ENCODE data around the gene POU4F1.

Gene POU4F1

GRCh38 chr13:78606471-78607408 is 3.4 kb upstream of the POU4F1 start:
- no peak for DNase-seq (ENCODE audit: low read depth, low spot score)

DNA sequence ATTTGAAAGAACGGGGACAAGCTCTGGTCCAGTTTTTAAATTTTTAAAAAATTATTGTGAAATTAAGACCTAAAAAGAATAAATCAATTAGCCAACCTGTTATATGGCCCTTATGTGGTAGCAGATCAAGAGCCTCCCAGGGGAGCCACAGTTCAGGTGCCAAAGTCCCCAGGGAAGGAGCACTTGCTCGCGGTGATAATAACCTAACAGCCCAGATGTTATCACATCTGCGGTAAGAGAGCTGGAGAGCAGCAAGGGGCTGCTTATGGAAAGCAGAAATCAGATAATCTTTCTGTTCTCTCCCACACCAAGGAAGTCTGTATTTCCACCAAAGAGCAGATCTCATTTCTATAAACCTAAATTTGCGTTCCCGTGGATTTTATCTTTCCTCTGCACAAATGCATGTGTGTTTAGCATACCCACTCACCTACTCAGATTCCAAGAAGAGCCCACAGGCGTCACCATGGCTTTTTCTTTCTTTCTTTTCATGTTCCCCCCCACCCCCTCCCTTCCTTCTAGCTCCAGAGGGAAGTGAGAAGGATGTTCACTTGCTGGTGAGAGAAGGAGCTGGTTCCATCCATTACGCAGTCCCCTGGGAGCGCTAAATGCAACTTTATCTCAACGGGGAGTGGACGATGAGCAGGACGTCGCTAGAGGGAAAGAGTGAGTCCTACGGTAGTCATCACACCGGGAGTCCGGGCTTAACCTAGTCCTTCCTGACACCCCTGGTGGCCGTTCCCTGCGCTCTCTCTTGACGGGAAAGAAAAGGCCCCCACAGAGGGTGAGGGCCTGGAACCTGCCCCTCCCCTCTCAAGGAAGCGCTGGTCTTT is 1.6 kb upstream of the POU4F1 start:
- no peak for DNase-seq (ENCODE audit: low read depth, low spot score)

GRCh38 chr13:78602561-78603239 is 652 bp downstream of the POU4F1 start:
- no peak for DNase-seq (ENCODE audit: low read depth, low spot score)

DNA sequence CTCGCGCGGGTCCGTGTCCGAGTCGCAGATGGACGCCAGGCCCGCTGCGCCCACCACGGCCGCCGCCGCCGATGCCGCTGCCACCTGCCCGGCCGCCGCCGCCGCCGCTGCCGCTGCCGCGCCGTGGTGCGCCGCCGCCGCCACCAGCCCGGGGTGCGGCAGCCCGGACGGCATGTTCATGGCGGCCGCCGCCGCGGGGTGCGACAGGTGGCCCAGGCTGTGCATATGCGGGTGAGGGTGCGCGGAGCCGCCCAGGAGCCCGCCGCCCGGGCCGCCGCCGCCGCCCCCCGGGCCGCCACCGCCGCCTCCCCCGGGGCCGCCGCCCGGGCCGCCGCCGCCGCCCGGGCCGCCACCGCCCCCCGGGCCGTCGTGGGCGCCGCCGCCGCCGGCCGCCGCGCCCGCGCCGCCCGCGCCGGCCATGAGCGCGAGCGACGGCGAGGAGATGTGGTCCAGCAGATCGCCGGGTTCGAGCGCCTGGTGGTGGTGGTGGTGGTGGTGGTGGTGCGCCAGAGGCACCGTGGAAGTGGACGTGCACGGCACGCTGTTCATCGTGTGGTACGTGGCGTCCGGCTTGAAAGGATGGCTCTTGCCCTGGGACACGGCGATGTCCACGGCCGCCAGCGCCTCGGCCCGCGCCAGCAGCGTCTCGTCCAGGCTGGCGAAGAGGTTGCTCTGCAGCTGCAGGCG is 1.3 kb downstream of the POU4F1 start:
- DNase-seq (ENCODE audit: low read depth, low spot score): no peak

DNA sequence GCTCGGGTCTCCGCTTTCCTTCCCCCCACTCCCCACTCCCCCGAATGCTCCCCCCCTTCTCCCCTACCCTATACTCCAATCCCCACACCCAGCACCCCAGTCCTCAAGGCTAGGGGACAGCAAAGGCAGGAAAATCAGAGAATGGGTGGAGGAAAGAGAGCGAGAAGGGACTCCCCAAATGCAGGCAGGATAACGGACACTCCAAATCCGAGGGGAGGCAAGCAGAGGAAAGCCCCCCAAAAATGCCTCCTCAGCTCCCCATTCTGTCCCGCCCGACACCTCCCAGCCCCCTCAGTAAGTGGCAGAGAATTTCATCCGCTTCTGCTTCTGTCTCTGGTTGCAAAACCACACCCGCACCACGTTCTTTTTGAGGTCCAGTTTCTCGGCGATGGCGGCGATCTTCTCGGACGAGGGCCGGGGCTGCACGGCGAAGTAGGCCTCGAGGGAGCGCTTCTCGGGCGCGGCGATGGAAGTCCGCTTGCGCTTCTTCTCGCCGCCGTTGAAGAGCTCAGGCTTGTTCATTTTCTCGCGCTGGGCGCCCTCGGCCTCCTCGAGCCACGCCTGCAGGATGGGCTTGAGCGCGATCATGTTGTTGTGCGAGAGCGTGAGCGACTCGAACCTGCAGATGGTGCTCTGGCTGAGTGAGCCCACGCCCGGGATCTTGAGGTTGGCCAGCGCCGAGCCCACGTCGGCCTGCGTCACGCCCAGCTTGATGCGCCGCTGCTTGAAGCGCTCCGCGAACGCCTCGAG is 2.1 kb downstream of the POU4F1 start:
- DNase-seq (ENCODE audit: low read depth, low spot score): no peak

- no peak for DNase-seq (ENCODE audit: low read depth, low spot score)
Observed at GRCh38 chr13:78600280-78600883, 3.0 kb downstream of the POU4F1 start.

- no peak for DNase-seq (ENCODE audit: low read depth, low spot score)
Observed at GRCh38 chr13:78599645-78600279, 3.6 kb downstream of the POU4F1 start.

GRCh38 chr13:78598966-78599644 is 4.2 kb downstream of the POU4F1 start:
- no peak for DNase-seq (ENCODE audit: low read depth, low spot score)

GRCh38 chr13:78598116-78598781 is 5.1 kb downstream of the POU4F1 start:
- DNase-seq (ENCODE audit: low read depth, low spot score): no peak

GRCh38 chr13:78597602-78597932 is 5.8 kb downstream of the POU4F1 start:
- no peak for DNase-seq (ENCODE audit: low read depth, low spot score)

DNA sequence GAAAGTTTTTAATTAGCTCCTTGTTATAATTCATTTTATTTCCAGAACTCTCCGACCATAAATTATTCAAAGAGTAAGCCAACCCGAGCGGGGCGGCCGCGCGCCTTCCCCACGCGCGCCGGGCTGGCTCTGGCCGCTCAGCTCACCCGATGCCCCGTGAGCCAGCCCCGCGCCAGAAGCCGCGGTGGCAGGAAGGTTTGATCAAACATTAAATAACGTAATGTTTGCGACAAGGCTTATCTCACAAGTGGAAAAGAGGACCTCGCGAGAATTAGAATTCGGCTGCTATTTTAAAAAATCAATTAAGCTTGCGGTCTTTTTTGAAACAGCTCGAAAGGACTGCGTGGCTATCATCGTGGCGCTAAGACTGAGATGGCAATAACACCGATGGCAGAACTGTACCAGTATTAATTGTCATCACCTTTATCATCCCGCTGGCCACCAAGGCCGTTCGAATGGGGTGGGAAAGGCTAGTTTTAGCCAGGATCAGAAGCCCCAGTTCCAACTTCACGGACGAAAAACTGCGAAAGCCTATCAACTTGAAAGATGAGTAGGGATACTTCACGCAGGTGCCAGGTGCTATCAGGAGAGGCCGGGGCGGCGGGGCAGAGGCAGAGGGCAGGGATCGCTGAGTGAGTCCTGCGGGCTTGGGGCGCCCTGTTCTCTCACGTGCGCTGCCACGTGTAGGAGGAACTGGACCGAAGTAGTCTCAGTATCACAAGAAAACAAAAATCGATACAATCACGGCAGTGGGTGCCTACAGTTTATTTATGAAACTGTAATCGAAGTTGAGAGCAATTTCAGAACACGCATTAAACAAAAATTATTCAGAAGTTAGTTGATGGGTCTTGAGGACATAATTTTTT is 6.4 kb downstream of the POU4F1 start:
- no peak for DNase-seq (ENCODE audit: low read depth, low spot score)

DNA sequence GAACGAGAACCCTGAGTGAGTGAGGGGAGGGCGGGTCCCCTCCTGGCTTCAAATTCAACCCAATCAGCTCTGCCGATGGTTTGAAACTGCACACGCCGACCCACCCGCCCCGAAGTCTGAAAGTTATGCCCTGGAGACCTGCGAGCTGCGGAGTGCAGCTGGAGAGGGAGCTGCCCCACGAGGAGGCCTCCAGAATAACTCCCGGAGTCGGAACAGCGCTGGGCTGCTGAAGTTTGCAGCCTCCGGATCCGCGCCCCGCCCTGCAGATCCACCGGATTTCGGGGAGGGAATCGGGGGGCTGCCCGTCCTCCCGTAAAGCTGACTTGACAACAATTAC is 7.0 kb downstream of the POU4F1 start:
- no peak for DNase-seq (ENCODE audit: low read depth, low spot score)

DNA sequence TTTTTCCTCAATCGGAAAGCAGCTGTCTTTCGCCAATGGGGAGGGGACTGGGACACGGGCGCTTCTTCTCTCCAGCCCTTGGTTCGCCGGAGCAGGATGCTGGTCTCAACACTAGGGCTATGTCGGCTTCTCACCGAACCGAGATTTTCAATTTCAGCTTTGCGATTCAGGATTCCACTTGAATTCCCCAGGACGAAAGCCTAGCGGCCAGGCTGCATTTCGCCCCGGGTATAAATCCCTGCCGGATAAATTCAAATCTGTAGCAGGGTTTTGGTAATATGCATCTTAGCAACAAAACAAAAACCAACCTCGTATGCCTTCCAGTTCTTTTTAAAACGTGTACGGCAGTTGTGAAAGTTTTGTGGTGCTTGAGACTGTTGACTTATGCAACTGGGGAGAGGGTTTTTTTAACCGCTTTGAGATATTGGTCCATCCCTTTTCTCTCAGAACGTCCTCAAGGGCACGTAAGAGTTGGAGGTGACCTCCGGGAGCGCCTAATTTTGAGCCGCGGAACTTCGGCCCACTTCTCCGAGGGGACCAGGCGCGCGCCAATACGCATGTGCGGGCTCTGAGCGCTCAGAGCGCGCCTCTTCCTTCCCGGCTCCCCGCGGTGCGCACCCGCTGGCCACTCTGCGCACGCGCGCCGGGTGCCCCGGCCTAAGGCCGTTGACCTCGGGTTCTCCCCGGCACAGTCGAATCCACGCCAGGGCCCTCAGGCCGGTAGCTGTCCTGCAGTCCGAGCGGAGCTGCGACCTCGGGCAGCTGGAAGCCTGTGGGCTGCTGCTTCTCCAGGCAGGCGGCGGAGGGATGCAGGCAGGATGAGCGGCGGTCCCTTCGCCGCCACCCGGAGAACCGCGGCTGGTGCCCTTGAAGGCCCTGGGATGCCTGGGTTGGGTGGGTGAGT is 7.6 kb downstream of the POU4F1 start:
- DNase-seq (ENCODE audit: low read depth, low spot score): no peak

- DNase-seq (ENCODE audit: low read depth, low spot score): no peak
Observed at GRCh38 chr13:78594456-78594975, 8.8 kb downstream of the POU4F1 start.

DNA sequence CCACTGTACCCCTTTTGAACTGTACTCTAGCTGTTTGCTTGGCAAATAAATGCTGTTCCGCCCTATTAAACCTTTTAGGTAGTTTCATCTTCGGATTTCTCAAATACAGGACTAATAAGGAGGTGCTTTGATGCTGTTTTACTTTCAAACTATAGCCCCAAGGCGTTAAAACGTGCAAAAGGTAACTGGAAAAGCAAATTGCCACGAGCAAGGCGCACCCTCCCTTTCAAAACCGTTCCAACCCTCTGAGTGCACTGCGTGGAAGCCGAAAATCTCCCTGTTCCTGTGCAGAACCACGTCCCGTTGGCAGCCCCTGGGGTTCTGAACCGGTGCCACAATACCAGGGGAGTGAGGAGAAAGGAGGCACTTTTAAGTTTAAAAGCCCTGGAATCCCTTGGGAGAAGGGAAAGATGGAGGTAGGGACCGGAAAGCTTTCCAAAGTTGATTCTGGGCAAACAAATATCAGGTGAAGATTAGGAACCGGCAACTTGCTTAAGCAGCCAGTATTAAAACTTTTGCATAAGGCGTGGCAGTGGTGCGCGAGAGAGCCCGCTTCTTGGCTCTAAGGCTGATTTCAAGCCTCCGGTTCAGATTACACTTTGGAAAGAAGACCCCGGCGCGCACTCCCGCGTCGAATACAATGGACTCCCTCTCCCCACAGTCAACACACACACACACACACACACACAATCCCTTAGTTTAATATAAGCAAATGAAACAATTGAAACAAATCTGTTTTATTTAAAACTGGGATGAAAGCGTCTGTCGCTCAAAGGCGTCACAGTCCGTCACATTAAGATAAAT is 9.5 kb downstream of the POU4F1 start:
- DNase-seq (ENCODE audit: low read depth, low spot score): no peak

GRCh38 chr13:78593129-78593528 is 10.2 kb downstream of the POU4F1 start:
- DNase-seq (ENCODE audit: low read depth, low spot score): no peak
